NT2/D1 (cell line): Measurements from ENCODE around the gene ENTPD5.
"Not testable (repeated sequence)": the region's sequence is repeated elsewhere in the genome, so short reads cannot be mapped to it uniquely, and the experiment has no call there.

Source experiments
- DNase-seq: peaks from one replicate; pipeline ENCODE4 v3.0.0-alpha.2; 2011; ENCODE audit warnings: low read depth, low spot score
- H3K27me3 ChIP-seq: 2 replicates; pipeline ENCODE4 v1.6.0; 2011; ENCODE audit warnings: mild to moderate bottlenecking; ENCODE audit not compliant: insufficient read length, insufficient read depth
- H3K36me3 ChIP-seq: 2 replicates; pipeline ENCODE4 v1.6.1; 2011; ENCODE audit warnings: mild to moderate bottlenecking, low read length, mixed read lengths; ENCODE audit not compliant: insufficient read depth, insufficient read length
- H3K4me1 ChIP-seq: 2 replicates; pipeline ENCODE4 v1.5.1; 2011; ENCODE audit not compliant: insufficient read depth, insufficient read length
- H3K4me3 ChIP-seq: 2 replicates; pipeline ENCODE4 v1.5.1; 2011; ENCODE audit warnings: low read depth; ENCODE audit not compliant: insufficient read length
- H3K9ac ChIP-seq: 2 replicates; pipeline ENCODE4 v1.6.0; 2011; ENCODE audit warnings: low read depth; ENCODE audit not compliant: insufficient read length
- H3K9me3 ChIP-seq: 2 replicates; pipeline ENCODE4 v1.5.1; 2011; ENCODE audit warnings: mild to moderate bottlenecking, low read length; ENCODE audit not compliant: insufficient read depth
- SUZ12 ChIP-seq: IDR thresholded peaks from 2 replicates; pipeline ENCODE4 v1.6.1; 2011; ENCODE audit not compliant: insufficient read length, insufficient read depth; ENCODE audit errors: extremely low read depth
- YY1 ChIP-seq: IDR thresholded peaks from 2 replicates; pipeline ENCODE4 v1.6.1; 2011; ENCODE audit not compliant: insufficient read length, insufficient read depth
- ZNF274 ChIP-seq: IDR thresholded peaks from 2 replicates; pipeline ENCODE4 v1.6.1; 2011; ENCODE audit warnings: mild to moderate bottlenecking, low read depth, low read length

Gene ENTPD5

DNA sequence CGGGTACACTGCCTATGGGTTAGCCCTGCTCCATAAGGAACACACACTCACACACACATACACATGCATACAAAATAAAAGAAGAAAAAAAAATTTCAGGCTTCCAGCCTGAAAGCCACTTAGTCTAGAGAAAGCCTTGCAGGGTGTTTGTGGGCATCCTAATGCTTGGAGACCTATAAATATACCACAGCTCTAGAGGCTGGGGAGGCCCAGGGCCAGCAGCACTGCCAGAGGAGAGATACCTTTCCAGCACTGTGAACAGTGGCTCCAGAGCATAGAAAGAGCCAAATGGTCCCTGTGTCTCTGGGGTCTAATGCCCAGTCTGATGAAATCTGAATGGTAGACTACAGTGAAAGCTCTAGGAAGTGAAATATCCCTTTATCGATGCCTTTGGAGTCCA lies 82.1 kb downstream of the ENTPD5 start:
- Histone ChIP-seq H3K4me1 (no peaks in the 10 kb centered on the region), H3K9ac (no peak overlapping the region), H3K4me3 (no peak overlapping the region), H3K27me3 (no peaks in the 10 kb centered on the region), H3K36me3 (peaks cover 21% of the 10 kb centered on the region), H3K9me3 (no peaks in the 10 kb centered on the region)
- DNase-seq = no peak
- TF ChIP-seq SUZ12 = no peak

GRCh38 chr14:73936548-73936947 lies 82.5 kb downstream of the ENTPD5 start:
- no peaks in the 10 kb centered on the region for H3K9me3 ChIP-seq
- no peak overlapping the region for H3K4me3 ChIP-seq
- no peaks in the 10 kb centered on the region for H3K27me3 ChIP-seq
- TF ChIP-seq ZNF274 (no peak), SUZ12 (no peak), YY1 (no peak)
- peaks cover 25% of the 10 kb centered on the region for H3K36me3 ChIP-seq
- DNase-seq = no peak
- H3K9ac ChIP-seq = no peak overlapping the region
- H3K4me1 ChIP-seq = no peaks in the 10 kb centered on the region

DNA sequence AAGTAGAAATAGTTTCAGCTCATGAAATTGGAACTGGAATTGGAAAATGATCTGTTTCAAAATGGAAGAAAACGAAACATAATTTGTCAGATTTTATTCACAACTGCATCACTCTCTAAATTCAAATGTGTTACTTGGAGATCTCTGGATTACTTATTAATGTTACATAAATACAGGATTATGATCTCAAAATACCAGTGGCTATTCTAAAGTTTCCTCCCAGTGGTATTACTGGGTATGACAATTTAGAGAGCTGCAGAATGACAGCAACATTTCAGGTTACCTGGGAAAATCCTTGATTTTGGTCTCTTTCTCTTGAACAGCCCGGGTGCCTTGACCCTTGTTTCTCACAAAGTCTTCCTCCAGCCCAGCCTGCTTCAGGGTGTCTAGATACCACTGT lies 83.4 kb downstream of the ENTPD5 start:
- no peaks in the 10 kb centered on the region for H3K27me3 ChIP-seq
- H3K4me3 ChIP-seq = no peak overlapping the region
- H3K9ac ChIP-seq = no peak overlapping the region
- H3K9me3 ChIP-seq = no peaks in the 10 kb centered on the region
- H3K36me3 ChIP-seq = peaks cover 32% of the 10 kb centered on the region
- TF ChIP-seq YY1 = no peak
- no peak for TF ChIP-seq SUZ12
- no peak for TF ChIP-seq ZNF274
- no peak for DNase-seq
- H3K4me1 ChIP-seq = no peaks in the 10 kb centered on the region

DNA sequence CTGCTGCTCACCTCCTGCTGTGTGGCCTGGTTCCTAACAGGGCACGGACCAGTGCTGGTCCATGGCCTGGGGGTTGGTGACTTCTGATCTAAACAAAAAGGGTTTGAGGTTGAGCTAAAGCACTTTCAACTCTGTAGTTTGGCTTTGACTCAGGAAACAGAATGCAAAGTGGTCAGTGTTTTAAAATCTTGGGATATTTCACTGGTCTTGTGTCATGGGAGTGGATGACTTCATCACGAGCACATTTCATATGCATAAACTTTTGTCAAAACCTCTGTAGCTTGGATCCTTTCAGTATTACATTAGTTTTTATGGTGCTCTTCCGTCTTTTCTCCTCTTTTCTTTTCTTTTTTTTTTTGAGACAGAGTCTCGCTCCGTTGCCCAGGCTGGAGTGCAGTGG lies 94.8 kb downstream of the ENTPD5 start:
- no peak for DNase-seq
- no peaks in the 10 kb centered on the region for H3K4me1 ChIP-seq
- H3K9ac ChIP-seq = no peak overlapping the region
- H3K36me3 ChIP-seq = peaks cover 56% of the 10 kb centered on the region
- TF ChIP-seq YY1 = no peak
- no peak for TF ChIP-seq SUZ12
- no peak for TF ChIP-seq ZNF274
- no peaks in the 10 kb centered on the region for H3K27me3 ChIP-seq
- H3K4me3 ChIP-seq = no peak overlapping the region
- no peaks in the 10 kb centered on the region for H3K9me3 ChIP-seq

- H3K4me1 ChIP-seq, H3K9me3 ChIP-seq, H3K27me3 ChIP-seq, DNase-seq, H3K4me3 ChIP-seq, H3K9ac ChIP-seq: not testable (repeated sequence)
- peaks cover 49% of the 10 kb centered on the region for H3K36me3 ChIP-seq
Measured at GRCh38 chr14:73919457-73919856, 99.6 kb downstream of the ENTPD5 start.

GRCh38 chr14:73916324-73916723 lies 102.8 kb downstream of the ENTPD5 start:
- Histone ChIP-seq H3K36me3 (peaks cover 37% of the 10 kb centered on the region), H3K9ac (no peak overlapping the region), H3K4me1 (no peaks in the 10 kb centered on the region), H3K9me3 (no peaks in the 10 kb centered on the region), H3K4me3 (no peak overlapping the region), H3K27me3 (no peaks in the 10 kb centered on the region)
- TF ChIP-seq ZNF274 (no peak), YY1 (no peak), SUZ12 (no peak)
- no peak for DNase-seq

- H3K36me3 ChIP-seq = peaks cover 50% of the 10 kb centered on the region
Measured at GRCh38 chr14:73913256-73913655, 105.8 kb downstream of the ENTPD5 start.

GRCh38 chr14:73909681-73910080 lies 109.4 kb downstream of the ENTPD5 start:
- DNase-seq = no peak

More at GRCh38 chr14:73913256-73913655, 105.8 kb downstream of the ENTPD5 start:
- Histone ChIP-seq H3K9me3 (no peaks in the 10 kb centered on the region), H3K9ac (no peak overlapping the region), H3K4me3 (no peak overlapping the region), H3K27me3 (no peaks in the 10 kb centered on the region), H3K4me1 (no peaks in the 10 kb centered on the region)
- no peak for DNase-seq
- TF ChIP-seq YY1 = no peak
- TF ChIP-seq SUZ12 = no peak
- no peak for TF ChIP-seq ZNF274

More at GRCh38 chr14:73909681-73910080, 109.4 kb downstream of the ENTPD5 start:
- Histone ChIP-seq H3K27me3 (no peaks in the 10 kb centered on the region), H3K4me1 (no peaks in the 10 kb centered on the region), H3K4me3 (no peak overlapping the region), H3K9ac (no peak overlapping the region), H3K9me3 (no peaks in the 10 kb centered on the region), H3K36me3 (peaks cover 69% of the 10 kb centered on the region)
- TF ChIP-seq YY1 (no peak), ZNF274 (no peak), SUZ12 (no peak)
